ENCODE measurements around the gene PRRT2. TPM values are rescaled to one million over a fixed set of nuclear protein-coding genes. Genes with fewer than 3 reads are reported as not detected.
"Not testable (repeated sequence)": the region's sequence is repeated elsewhere in the genome, so short reads cannot be mapped to it uniquely, and the experiment has no call there.

PRRT2 gene
- total RNA-seq, 1 experiment from 2014 or later = 9.7 TPM

- intact Hi-C loops (cut with micrococcal nuclease; ENCODE audit: unreplicated experiment) (no loop called here), in situ Hi-C loops (cut with HindIII; ENCODE audit: low pct_unique_long_range_greater_than_20kb, low sequenced_read_pairs) (no loop called here)
- Histone ChIP-seq H3K27me3 (ENCODE audit: control insufficient read depth, insufficient read depth, low read length) (no peaks in the 10 kb centered on the region), H3K27ac (ENCODE audit: low read length) (no peak overlapping the region), H3K4me3 (ENCODE audit: low read depth in 2 of 2, low read length in 2 of 2) (no peak overlapping the region), H3K4me1 (ENCODE audit: control insufficient read depth, insufficient read depth, low read length) (no peaks in the 10 kb centered on the region), H3K36me3 (ENCODE audit: control insufficient read depth, insufficient read depth, low read length) (no peaks in the 10 kb centered on the region), H3K9me3 (ENCODE audit: control insufficient read depth, insufficient read depth, low read depth, low read length) (no peaks in the 10 kb centered on the region)
- no TSS peak for BruUV-seq (replicated peaks)
- ChIA-PET CTCF (no interaction called here), POLR2A (no interaction called here)
- no peak for DNase-seq (ENCODE audit: low read depth, low spot score)
- TF ChIP-seq SIN3A (IDR thresholded peaks at IDR 0.05; ENCODE audit: borderline replicate concordance, insufficient read depth, low read depth, low read length) (no peak), TCF7L2 (IDR thresholded peaks at IDR 0.05; ENCODE audit: low read depth, low read length) (no peak), POLR2AphosphoS5 (IDR thresholded peaks at IDR 0.05; ENCODE audit: low read depth, low read length) (no peak)
- TF ChIP-seq, protein P1, sequence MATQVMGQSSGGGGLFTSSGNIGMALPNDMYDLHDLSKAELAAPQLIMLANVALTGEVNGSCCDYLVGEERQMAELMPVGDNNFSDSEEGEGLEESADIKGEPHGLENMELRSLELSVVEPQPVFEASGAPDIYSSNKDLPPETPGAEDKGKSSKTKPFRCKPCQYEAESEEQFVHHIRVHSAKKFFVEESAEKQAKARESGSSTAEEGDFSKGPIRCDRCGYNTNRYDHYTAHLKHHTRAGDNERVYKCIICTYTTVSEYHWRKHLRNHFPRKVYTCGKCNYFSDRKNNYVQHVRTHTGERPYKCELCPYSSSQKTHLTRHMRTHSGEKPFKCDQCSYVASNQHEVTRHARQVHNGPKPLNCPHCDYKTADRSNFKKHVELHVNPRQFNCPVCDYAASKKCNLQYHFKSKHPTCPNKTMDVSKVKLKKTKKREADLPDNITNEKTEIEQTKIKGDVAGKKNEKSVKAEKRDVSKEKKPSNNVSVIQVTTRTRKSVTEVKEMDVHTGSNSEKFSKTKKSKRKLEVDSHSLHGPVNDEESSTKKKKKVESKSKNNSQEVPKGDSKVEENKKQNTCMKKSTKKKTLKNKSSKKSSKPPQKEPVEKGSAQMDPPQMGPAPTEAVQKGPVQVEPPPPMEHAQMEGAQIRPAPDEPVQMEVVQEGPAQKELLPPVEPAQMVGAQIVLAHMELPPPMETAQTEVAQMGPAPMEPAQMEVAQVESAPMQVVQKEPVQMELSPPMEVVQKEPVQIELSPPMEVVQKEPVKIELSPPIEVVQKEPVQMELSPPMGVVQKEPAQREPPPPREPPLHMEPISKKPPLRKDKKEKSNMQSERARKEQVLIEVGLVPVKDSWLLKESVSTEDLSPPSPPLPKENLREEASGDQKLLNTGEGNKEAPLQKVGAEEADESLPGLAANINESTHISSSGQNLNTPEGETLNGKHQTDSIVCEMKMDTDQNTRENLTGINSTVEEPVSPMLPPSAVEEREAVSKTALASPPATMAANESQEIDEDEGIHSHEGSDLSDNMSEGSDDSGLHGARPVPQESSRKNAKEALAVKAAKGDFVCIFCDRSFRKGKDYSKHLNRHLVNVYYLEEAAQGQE (IDR thresholded peaks at IDR 0.05; ENCODE audit: insufficient read depth in 1 of 2, low read depth in 2 of 2, low read length in 1 of 2) = no peak
- TF ChIP-seq, protein P2, sequence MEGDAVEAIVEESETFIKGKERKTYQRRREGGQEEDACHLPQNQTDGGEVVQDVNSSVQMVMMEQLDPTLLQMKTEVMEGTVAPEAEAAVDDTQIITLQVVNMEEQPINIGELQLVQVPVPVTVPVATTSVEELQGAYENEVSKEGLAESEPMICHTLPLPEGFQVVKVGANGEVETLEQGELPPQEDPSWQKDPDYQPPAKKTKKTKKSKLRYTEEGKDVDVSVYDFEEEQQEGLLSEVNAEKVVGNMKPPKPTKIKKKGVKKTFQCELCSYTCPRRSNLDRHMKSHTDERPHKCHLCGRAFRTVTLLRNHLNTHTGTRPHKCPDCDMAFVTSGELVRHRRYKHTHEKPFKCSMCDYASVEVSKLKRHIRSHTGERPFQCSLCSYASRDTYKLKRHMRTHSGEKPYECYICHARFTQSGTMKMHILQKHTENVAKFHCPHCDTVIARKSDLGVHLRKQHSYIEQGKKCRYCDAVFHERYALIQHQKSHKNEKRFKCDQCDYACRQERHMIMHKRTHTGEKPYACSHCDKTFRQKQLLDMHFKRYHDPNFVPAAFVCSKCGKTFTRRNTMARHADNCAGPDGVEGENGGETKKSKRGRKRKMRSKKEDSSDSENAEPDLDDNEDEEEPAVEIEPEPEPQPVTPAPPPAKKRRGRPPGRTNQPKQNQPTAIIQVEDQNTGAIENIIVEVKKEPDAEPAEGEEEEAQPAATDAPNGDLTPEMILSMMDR (IDR thresholded peaks at IDR 0.05) = no peak
- ATAC-seq = no peak
Observed at GRCh38 chr16:29770250-29770929, 41.6 kb upstream of the PRRT2 start.

- H3K27ac ChIP-seq (ENCODE audit: low read length); ATAC-seq; H3K4me1 ChIP-seq (ENCODE audit: control insufficient read depth, insufficient read depth, low read length); H3K36me3 ChIP-seq (ENCODE audit: control insufficient read depth, insufficient read depth, low read length); BruUV-seq (replicated peaks); intact Hi-C loops (cut with micrococcal nuclease; ENCODE audit: unreplicated experiment); H3K27me3 ChIP-seq (ENCODE audit: control insufficient read depth, insufficient read depth, low read length); H3K4me3 ChIP-seq (ENCODE audit: low read depth in 2 of 2, low read length in 2 of 2); H3K9me3 ChIP-seq (ENCODE audit: control insufficient read depth, insufficient read depth, low read depth, low read length); DNase-seq (ENCODE audit: low read depth, low spot score); in situ Hi-C loops (cut with HindIII; ENCODE audit: low pct_unique_long_range_greater_than_20kb, low sequenced_read_pairs); POLR2A ChIA-PET: not testable (repeated sequence)
- CTCF ChIA-PET = interaction anchor here (0.7 kb wide), 1 partner anchor 81 kb away, joined by 3 read pairs; no protein-coding TSS in a partner anchor
Observed at GRCh38 chr16:29772330-29772729, 39.7 kb upstream of the PRRT2 start.

DNA sequence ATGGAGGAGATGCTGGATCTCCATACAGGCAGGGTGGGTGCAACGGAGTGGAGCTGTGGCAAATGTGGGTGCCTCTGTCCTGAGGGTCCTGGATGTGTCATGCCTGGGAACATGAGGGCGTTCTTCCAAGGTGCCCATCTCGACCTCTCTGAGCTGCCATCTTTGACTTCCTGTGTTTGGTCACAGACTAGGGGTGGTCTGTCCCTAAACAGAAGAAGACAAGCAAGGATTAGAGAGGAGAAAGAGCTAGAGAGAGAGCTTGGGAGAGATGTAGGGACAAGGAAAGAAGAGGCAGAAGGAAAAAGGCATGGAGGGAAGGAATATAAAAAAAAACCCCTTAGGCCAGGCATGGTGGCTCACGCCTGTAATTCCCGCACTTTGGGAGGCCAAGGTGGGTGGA, 37.3 kb upstream of the PRRT2 start:
- POLR2A ChIA-PET = no interaction called here
- intact Hi-C loops (cut with micrococcal nuclease; ENCODE audit: unreplicated experiment) (no loop called here), in situ Hi-C loops (cut with HindIII; ENCODE audit: low pct_unique_long_range_greater_than_20kb, low sequenced_read_pairs) (no loop called here)
- Histone ChIP-seq H3K9me3 (ENCODE audit: control insufficient read depth, insufficient read depth, low read depth, low read length) (no peaks in the 10 kb centered on the region), H3K4me3 (ENCODE audit: low read depth in 2 of 2, low read length in 2 of 2) (no peak overlapping the region), H3K27me3 (ENCODE audit: control insufficient read depth, insufficient read depth, low read length) (no peaks in the 10 kb centered on the region), H3K4me1 (ENCODE audit: control insufficient read depth, insufficient read depth, low read length) (no peaks in the 10 kb centered on the region), H3K36me3 (ENCODE audit: control insufficient read depth, insufficient read depth, low read length) (no peaks in the 10 kb centered on the region), H3K27ac (ENCODE audit: low read length) (no peak overlapping the region)
- DNase-seq (ENCODE audit: low read depth, low spot score) (no peak), ATAC-seq (no peak)
- CTCF ChIA-PET = no interaction called here
- BruUV-seq (replicated peaks) = no TSS peak
- TF ChIP-seq, protein P2 (IDR thresholded peaks at IDR 0.05) = no peak
- TF ChIP-seq, protein P1 (IDR thresholded peaks at IDR 0.05; ENCODE audit: insufficient read depth in 1 of 2, low read depth in 2 of 2, low read length in 1 of 2) = no peak
- TF ChIP-seq TCF7L2 (IDR thresholded peaks at IDR 0.05; ENCODE audit: low read depth, low read length) (no peak), SIN3A (IDR thresholded peaks at IDR 0.05; ENCODE audit: borderline replicate concordance, insufficient read depth, low read depth, low read length) (no peak), POLR2AphosphoS5 (IDR thresholded peaks at IDR 0.05; ENCODE audit: low read depth, low read length) (no peak)

All from Panc1 (cell line).